Measurements from ENCODE around the gene FOSL1. TPM values are rescaled to one million over a fixed set of nuclear protein-coding genes. Genes with fewer than 3 reads are reported as not detected.

The FOSL1 gene
- total and polyA plus RNA-seq, 2 donors (not counting 3 experiments of a cell fraction or from before 2014, with no cell fraction given): 18.1 to 53.8 TPM

DNA sequence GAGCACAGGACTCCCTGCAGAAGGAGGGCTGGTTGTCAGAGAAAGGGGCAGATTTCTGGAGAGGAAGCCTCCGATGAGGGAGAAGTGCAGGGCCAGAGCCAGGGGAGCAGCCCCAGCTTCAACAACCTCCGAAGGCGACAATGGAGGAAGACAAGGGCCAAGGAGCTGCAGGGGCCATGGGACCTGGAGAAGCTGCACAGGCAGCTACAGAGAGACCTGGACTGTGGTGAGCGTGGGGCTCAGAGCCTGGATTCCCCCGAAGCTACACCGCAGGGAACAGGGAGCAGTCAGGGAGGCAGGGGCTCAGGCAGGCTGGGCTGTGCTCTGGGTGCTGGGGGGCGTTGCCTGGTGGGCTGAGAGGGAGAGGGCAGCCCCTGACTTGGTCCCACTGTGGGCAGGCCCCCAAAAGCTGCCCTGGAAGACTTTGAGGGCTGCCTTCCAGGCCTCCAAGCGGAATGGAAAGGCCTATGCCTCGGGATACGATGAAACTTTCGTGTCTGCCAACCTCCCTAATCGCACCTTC, 47.5 kb upstream of the FOSL1 start:
- H3K79me2 ChIP-seq (ENCODE audit: control insufficient read depth, insufficient read depth, low read length): no peaks in the 10 kb centered on the region
- H3K9me3 ChIP-seq (replicated peaks; ENCODE audit: control insufficient read depth, insufficient read depth, low read length): no peaks in the 10 kb centered on the region
- TF ChIP-seq GATA2 (IDR thresholded peaks at IDR 0.05; ENCODE audit: insufficient read depth, insufficient read length, low read depth, low read length) (no peak), EZH2 (IDR thresholded peaks at IDR 0.05; ENCODE audit: borderline replicate concordance, low read depth, low read length, severe bottlenecking) (no peak), FOS (IDR thresholded peaks at IDR 0.05; ENCODE audit: borderline replicate concordance, insufficient read depth, low read length) (no peak), MAX (IDR thresholded peaks at IDR 0.05; ENCODE audit: insufficient read depth, insufficient read length) (no peak), JUN (IDR thresholded peaks at IDR 0.05; ENCODE audit: borderline replicate concordance, insufficient read depth, insufficient read length, low read depth) (no peak)
- H3K9ac ChIP-seq (replicated peaks; ENCODE audit: extremely low read depth, insufficient read depth, low read length): no peak overlapping the region
- ChIA-PET CTCF (interaction anchor here (1.0 to 1.8 kb wide), 4 partner anchors 10 to 59 kb away, joined by 3 to 5 read pairs (median 4); partner anchors contain the start of genes CCDC85B and FIBP), POLR2A (no interaction called here)
- no peak overlapping the region for H2AFZ ChIP-seq (ENCODE audit: low read depth, low read length)
- H3K27ac ChIP-seq (ENCODE audit: insufficient read depth, low read depth, low read length): no peak overlapping the region
- H3K36me3 ChIP-seq (ENCODE audit: control insufficient read depth in 2 of 2, extremely low read depth in 1 of 2, insufficient read depth in 2 of 2, low read length in 2 of 2): no peaks in the 10 kb centered on the region
- DNase-seq (ENCODE audit: low read depth, low spot score) (no peak), FAIRE-seq (no peak)
- H3K27me3 ChIP-seq (ENCODE audit: control insufficient read depth in 2 of 2, insufficient read depth in 2 of 2, low read length in 2 of 2): peaks cover 0 to 3% of the 10 kb centered on the region in 2 experiments
- no peaks in the 10 kb centered on the region for H3K9me1 ChIP-seq (replicated peaks; ENCODE audit: control insufficient read depth, extremely low read depth, insufficient read depth, low read length)
- no TSS peak for BruUV-seq (replicated peaks)
- dilution Hi-C loops (cut with MboI; ENCODE audit: extremely low pct_ligation_motif_present, low sequenced_read_pairs) (no loop called here), intact Hi-C loops (cut with micrococcal nuclease) (no loop called here)
- no peak overlapping the region for H3K4me2 ChIP-seq (ENCODE audit: insufficient read depth, low read length)
- H4K20me1 ChIP-seq (replicated peaks; ENCODE audit: control insufficient read depth, extremely low read depth, insufficient read depth, low read length): no peaks in the 10 kb centered on the region
- no peak overlapping the region for H3K4me3 ChIP-seq (replicated peaks in 1 of 3; ENCODE audit: insufficient read depth in 1 of 3, low read depth in 1 of 3, low read length in 3 of 3)
- no peaks in the 10 kb centered on the region for H3K4me1 ChIP-seq (ENCODE audit: control insufficient read depth, extremely low read depth, insufficient read depth, low read length)

DNA sequence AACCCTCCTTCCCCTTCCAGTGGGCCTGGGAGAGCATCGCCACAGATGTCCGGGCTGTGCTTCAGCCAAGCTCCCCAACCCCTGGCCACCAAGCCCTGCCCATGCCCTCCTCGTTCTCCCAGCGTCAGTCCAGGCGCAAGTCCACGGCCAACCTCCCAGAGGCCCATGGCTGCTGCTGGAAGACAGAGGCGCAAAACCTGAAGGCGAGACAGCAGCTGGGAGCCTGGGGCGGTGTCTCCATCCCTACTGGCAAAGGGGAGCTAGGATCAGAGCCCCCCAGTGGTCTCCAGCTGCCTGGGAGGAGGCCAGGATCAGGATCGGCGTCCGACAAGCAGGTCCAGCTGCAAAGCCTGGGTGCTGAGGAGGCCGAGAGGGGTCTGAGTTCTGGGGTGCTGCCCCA, 46.9 kb upstream of the FOSL1 start:
- peaks cover 0 to under 1% of the 10 kb centered on the region in 2 experiments for H3K27me3 ChIP-seq (ENCODE audit: control insufficient read depth in 2 of 2, insufficient read depth in 2 of 2, low read length in 2 of 2)
- intact Hi-C loops (cut with micrococcal nuclease): no loop called here
- H3K9me3 ChIP-seq (replicated peaks; ENCODE audit: control insufficient read depth, insufficient read depth, low read length): no peaks in the 10 kb centered on the region
- BruUV-seq (replicated peaks): no TSS peak
- ChIA-PET CTCF (interaction anchor here (1.0 to 1.8 kb wide), 6 partner anchors 9 to 59 kb away, joined by 3 to 5 read pairs (median 4); partner anchors contain the start of genes CCDC85B and FIBP), POLR2A (no interaction called here)
- no peak overlapping the region for H3K4me2 ChIP-seq (ENCODE audit: insufficient read depth, low read length)
- H3K36me3 ChIP-seq (ENCODE audit: control insufficient read depth in 2 of 2, extremely low read depth in 1 of 2, insufficient read depth in 2 of 2, low read length in 2 of 2): no peaks in the 10 kb centered on the region
- H3K27ac ChIP-seq (ENCODE audit: insufficient read depth, low read depth, low read length): no peak overlapping the region
- H3K9me1 ChIP-seq (replicated peaks; ENCODE audit: control insufficient read depth, extremely low read depth, insufficient read depth, low read length): no peaks in the 10 kb centered on the region
- no peak overlapping the region for H3K9ac ChIP-seq (replicated peaks; ENCODE audit: extremely low read depth, insufficient read depth, low read length)
- H4K20me1 ChIP-seq (replicated peaks; ENCODE audit: control insufficient read depth, extremely low read depth, insufficient read depth, low read length): no peaks in the 10 kb centered on the region
- H2AFZ ChIP-seq (ENCODE audit: low read depth, low read length): no peak overlapping the region
- DNase-seq (ENCODE audit: low read depth, low spot score) (no peak), FAIRE-seq (no peak)
- no peaks in the 10 kb centered on the region for H3K79me2 ChIP-seq (ENCODE audit: control insufficient read depth, insufficient read depth, low read length)
- no peak overlapping the region for H3K4me3 ChIP-seq (replicated peaks in 1 of 3; ENCODE audit: insufficient read depth in 1 of 3, low read depth in 1 of 3, low read length in 3 of 3)
- dilution Hi-C loops (cut with MboI; ENCODE audit: extremely low pct_ligation_motif_present, low sequenced_read_pairs): no loop called here
- TF ChIP-seq GATA2 (IDR thresholded peaks at IDR 0.05; ENCODE audit: insufficient read depth, insufficient read length, low read depth, low read length): no peak
- no peak for TF ChIP-seq MYC (IDR thresholded peaks at IDR 0.05; ENCODE audit: low read depth, low read length)
- TF ChIP-seq, protein P1, sequence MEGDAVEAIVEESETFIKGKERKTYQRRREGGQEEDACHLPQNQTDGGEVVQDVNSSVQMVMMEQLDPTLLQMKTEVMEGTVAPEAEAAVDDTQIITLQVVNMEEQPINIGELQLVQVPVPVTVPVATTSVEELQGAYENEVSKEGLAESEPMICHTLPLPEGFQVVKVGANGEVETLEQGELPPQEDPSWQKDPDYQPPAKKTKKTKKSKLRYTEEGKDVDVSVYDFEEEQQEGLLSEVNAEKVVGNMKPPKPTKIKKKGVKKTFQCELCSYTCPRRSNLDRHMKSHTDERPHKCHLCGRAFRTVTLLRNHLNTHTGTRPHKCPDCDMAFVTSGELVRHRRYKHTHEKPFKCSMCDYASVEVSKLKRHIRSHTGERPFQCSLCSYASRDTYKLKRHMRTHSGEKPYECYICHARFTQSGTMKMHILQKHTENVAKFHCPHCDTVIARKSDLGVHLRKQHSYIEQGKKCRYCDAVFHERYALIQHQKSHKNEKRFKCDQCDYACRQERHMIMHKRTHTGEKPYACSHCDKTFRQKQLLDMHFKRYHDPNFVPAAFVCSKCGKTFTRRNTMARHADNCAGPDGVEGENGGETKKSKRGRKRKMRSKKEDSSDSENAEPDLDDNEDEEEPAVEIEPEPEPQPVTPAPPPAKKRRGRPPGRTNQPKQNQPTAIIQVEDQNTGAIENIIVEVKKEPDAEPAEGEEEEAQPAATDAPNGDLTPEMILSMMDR (IDR thresholded peaks at IDR 0.05; ENCODE audit: extremely low read depth in 1 of 2, insufficient read depth in 1 of 2, low read depth in 1 of 2, low read length in 2 of 2): no peak
- TF ChIP-seq FOS (IDR thresholded peaks at IDR 0.05; ENCODE audit: borderline replicate concordance, insufficient read depth, low read length): no peak
- no peak for TF ChIP-seq EZH2 (IDR thresholded peaks at IDR 0.05; ENCODE audit: borderline replicate concordance, low read depth, low read length, severe bottlenecking)
- TF ChIP-seq JUN (IDR thresholded peaks at IDR 0.05; ENCODE audit: borderline replicate concordance, insufficient read depth, insufficient read length, low read depth): no peak
- no peak for TF ChIP-seq POLR2A (IDR thresholded peaks at IDR 0.05; ENCODE audit: low read depth, low read length)
- TF ChIP-seq MAX (IDR thresholded peaks at IDR 0.05; ENCODE audit: insufficient read depth, insufficient read length): no peak
- TF ChIP-seq POLR2AphosphoS5 (IDR thresholded peaks at IDR 0.05; ENCODE audit: insufficient read depth, low read depth, low read length): no peak
- no peaks in the 10 kb centered on the region for H3K4me1 ChIP-seq (ENCODE audit: control insufficient read depth, extremely low read depth, insufficient read depth, low read length)

All from endothelial cell of umbilical vein (primary cell).